Activated T-cell treated with anti-CD3 and anti-CD28 coated beads, Interleukin-2, amount 50 U/mL, for 4 hours (primary cell): ENCODE results near the gene CLDN2. TPM values are rescaled to one million over a fixed set of nuclear protein-coding genes. Genes with fewer than 3 reads are reported as not detected.
"Not testable (repeated sequence)": the region's sequence is repeated elsewhere in the genome, so short reads cannot be mapped to it uniquely, and the experiment has no call there.

Experiments used
- ATAC-seq, 2 donors: fragments of 200-7000 bp; cut with Tn5 transposase; one replicate each; pipeline ENCODE4 v1.10.0; 2021
- DNase-seq: peaks from one replicate; pipeline ENCODE4 v3.0.0-alpha.2; 2020
- H3K27me3 Mint-ChIP-seq: one replicate; pipeline ENCODE4 v1.8.0; 2021; ENCODE audit warnings: low read depth, mixed read lengths
- H3K36me3 Mint-ChIP-seq: one replicate; pipeline ENCODE4 v1.8.0; 2022; ENCODE audit warnings: mixed read lengths; ENCODE audit not compliant: insufficient read depth
- H3K4me1 Mint-ChIP-seq: one replicate; pipeline ENCODE4 v1.8.0; 2021; ENCODE audit warnings: low read depth, mixed read lengths
- H3K4me3 Mint-ChIP-seq: one replicate; pipeline ENCODE4 v1.8.0; 2021; ENCODE audit warnings: mild to moderate bottlenecking, moderate library complexity, mixed read lengths
- H3K9me3 Mint-ChIP-seq: one replicate; pipeline ENCODE4 v1.8.0; 2021; ENCODE audit warnings: mixed read lengths
- total RNA-seq, 3 donors: library from RNA; stranded (reverse); gene quantifications; one replicate each; pipeline ENCODE4 v1.2.1, GENCODE V29; 2021

Gene CLDN2, protein sequence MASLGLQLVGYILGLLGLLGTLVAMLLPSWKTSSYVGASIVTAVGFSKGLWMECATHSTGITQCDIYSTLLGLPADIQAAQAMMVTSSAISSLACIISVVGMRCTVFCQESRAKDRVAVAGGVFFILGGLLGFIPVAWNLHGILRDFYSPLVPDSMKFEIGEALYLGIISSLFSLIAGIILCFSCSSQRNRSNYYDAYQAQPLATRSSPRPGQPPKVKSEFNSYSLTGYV
- total RNA-seq: not detected

DNA sequence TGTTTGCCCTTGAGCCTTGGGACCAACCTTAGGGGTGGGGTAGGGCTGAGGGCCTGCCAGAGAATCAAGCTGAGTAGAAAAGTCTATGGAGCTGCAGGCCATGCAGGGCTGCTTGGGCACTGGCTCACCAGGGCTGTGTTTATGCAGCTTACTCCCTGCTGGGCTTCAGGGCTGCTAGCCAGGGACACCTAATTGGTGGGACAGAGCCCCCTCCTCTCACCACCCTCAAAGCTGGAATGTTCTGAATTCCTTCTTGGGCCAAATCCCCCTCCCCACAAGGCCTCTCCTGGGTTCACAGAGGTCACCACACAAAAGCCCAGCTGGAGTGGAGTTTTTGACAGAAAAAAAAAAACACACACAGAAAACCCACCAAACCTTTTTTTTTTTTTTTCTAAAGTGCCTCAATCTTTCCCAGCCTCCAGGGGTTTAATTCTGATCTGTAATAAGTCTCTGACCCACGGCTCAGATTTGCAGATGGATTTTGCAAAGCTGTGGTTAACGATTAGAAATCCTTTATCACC lies at the start of gene CLDN2:
Gene CLDN2, plus strand, starts transcription at position 471 of the 521 bp plus-strand sequence. CDS start 7,827 bp downstream, outside the sequence.
- no peaks in the 10 kb centered on the region for H3K36me3 Mint-ChIP-seq
- no peaks in the 10 kb centered on the region for H3K9me3 Mint-ChIP-seq
- peaks cover 2% of the 10 kb centered on the region for H3K27me3 Mint-ChIP-seq
- H3K4me3 Mint-ChIP-seq: no peak within 1 kb of the TSS
- H3K4me1 Mint-ChIP-seq: peaks cover 18% of the 10 kb centered on the region
- ATAC-seq (no peak), DNase-seq (no peak)

DNA sequence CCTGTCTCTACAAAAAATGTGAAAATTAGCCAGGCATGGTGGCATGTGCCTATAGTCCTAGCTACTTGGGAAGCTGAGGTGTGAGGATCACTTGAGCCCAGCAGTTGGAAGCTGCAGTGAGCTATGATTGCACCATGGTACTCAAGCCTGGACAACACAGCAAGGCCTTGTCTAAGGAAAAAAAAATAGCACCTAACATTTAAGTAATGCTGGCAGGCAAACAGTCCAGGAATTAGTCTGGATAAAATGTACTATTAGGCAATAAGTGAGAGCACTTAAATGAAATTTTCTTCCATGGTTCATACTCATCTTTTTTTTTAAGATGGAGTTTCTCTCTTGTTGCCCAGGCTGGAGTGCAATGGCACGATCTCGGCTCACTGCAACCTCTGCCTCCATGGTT lies 47.4 kb upstream of the CLDN2 start:
- ATAC-seq, H3K9me3 Mint-ChIP-seq, H3K4me3 Mint-ChIP-seq, DNase-seq, H3K4me1 Mint-ChIP-seq, H3K27me3 Mint-ChIP-seq, H3K36me3 Mint-ChIP-seq: not testable (repeated sequence)

GRCh38 chrX:106874075-106874474 lies 46.1 kb upstream of the CLDN2 start:
- no peak for ATAC-seq
- Mint-ChIP-seq H3K4me3 (no peak overlapping the region), H3K36me3 (no peaks in the 10 kb centered on the region), H3K4me1 (no peaks in the 10 kb centered on the region), H3K27me3 (peaks cover 2% of the 10 kb centered on the region), H3K9me3 (no peaks in the 10 kb centered on the region)
- no peak for DNase-seq

DNA sequence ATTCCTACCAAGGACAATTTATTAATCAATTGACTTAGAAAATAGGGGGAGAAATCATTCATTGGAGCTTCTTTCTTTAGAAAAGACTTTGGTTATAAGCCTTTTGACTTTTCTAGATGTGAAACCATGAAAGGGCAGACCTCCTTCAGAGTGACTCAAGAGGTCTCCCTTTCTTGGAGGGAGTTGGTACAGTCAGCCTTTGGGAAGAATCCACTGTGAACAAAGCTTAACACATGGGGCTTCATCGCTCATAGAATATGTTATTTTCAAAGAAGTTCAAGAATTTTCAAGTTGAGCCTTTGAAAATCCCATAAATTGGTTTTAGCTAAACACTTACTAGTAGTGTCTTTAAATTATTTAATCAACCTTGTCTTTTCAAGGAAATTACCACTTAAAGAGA lies 45.1 kb upstream of the CLDN2 start:
- Mint-ChIP-seq H3K4me3 (no peak overlapping the region), H3K27me3 (peaks cover 3% of the 10 kb centered on the region), H3K36me3 (no peaks in the 10 kb centered on the region), H3K4me1 (no peaks in the 10 kb centered on the region), H3K9me3 (no peaks in the 10 kb centered on the region)
- ATAC-seq (no peak), DNase-seq (no peak)

DNA sequence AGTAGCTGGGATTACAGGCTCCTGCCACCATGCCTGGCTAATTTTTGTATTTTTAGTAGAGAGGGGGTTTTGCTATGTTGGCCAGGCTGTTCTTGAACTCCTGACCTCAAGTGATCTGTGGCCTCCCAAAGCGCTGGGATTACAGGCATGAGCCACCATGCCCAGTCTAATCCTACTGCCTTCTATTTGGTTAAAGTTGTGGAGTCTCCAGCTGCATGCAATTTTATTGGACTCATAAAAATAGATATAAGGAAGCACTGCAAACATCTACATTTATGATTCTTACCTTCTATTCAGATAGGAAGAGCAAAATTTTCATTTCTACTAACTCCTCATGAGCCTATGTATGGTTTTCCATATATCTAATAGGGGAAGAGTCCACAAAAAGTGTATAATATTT lies 30.7 kb upstream of the CLDN2 start:
- DNase-seq (no peak), ATAC-seq (no peak)
- Mint-ChIP-seq H3K4me3 (no peak overlapping the region), H3K27me3 (no peaks in the 10 kb centered on the region), H3K9me3 (no peaks in the 10 kb centered on the region), H3K36me3 (no peaks in the 10 kb centered on the region), H3K4me1 (no peaks in the 10 kb centered on the region)

DNA sequence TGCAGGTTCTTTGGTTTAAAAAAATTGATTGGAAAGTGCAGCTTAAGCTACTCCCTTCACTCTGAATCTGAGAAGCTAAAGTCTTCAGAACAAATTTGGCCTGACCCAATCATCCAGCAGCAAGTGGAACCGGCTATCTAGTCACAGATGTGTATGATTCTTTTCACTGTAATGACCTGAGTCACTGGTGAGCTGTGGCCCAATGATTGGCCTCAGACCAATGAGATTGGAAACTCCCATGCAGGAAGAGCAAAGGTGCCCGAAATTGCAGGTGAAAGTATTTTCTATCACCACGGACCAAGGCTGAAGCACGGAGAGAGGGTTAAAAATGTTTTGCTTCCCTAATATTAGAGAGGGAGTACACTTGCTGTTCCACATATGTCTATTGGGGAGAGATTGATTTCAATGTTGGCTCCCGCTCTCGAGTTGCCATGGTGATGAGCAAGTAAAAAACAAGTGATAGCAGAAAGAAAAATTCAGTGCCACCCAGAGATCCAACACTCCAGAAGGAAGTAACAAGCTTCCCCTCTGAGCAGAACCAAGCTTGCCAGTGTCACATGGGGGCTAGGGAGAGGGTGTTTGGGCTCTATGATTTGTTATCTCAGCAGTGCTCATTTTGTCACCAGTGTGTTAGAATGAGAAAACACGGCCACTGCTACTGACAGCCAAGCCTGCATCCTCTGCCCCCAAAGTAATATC lies 28.3 kb upstream of the CLDN2 start:
- Mint-ChIP-seq H3K4me3 (no peak overlapping the region), H3K4me1 (no peaks in the 10 kb centered on the region)

DNA sequence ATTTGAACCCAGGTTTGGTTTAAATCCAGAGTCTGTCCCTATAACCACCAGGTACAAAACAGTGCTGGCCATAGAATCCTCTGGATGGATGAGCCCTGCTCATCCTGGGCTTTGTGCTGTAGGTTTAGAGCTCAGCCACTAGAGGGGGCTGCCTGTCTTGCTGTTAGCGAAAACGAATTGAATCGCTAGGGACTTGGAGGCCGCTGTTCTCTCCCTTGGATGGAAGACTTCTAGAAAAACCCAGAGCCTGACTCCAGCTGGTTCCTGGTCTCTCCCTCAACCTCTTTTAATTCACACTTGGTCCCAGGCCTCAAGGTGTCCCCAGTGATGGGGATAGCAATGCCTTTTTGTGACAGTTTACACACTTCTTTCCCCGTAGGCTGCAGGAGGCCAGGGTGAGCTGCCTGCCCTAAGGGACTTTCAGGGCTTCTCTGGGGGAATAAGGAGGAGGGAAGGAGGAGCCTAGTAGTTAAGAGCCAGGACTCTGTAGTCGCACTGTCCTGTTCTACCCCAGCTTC lies 25.8 kb upstream of the CLDN2 start:
- H3K4me3 Mint-ChIP-seq: no peak overlapping the region
- DNase-seq (peak; percentile 32), ATAC-seq (peak; percentile 63 to 67)
- H3K27me3 Mint-ChIP-seq: no peaks in the 10 kb centered on the region
- H3K9me3 Mint-ChIP-seq: no peaks in the 10 kb centered on the region
- no peaks in the 10 kb centered on the region for H3K4me1 Mint-ChIP-seq
- no peaks in the 10 kb centered on the region for H3K36me3 Mint-ChIP-seq

More for the DNA sequence above, 28.3 kb upstream of the CLDN2 start:
- Mint-ChIP-seq H3K27me3 (no peaks in the 10 kb centered on the region), H3K36me3 (no peaks in the 10 kb centered on the region), H3K9me3 (no peaks in the 10 kb centered on the region)
- no peak for ATAC-seq
- DNase-seq: no peak

GRCh38 chrX:106894978-106895452 lies 25.2 kb upstream of the CLDN2 start:
- peak in 1 of 2 donors; percentile 18 for ATAC-seq
- DNase-seq: no peak
- Mint-ChIP-seq H3K9me3 (no peaks in the 10 kb centered on the region), H3K36me3 (no peaks in the 10 kb centered on the region), H3K4me3 (no peak overlapping the region), H3K27me3 (no peaks in the 10 kb centered on the region), H3K4me1 (no peaks in the 10 kb centered on the region)

DNA sequence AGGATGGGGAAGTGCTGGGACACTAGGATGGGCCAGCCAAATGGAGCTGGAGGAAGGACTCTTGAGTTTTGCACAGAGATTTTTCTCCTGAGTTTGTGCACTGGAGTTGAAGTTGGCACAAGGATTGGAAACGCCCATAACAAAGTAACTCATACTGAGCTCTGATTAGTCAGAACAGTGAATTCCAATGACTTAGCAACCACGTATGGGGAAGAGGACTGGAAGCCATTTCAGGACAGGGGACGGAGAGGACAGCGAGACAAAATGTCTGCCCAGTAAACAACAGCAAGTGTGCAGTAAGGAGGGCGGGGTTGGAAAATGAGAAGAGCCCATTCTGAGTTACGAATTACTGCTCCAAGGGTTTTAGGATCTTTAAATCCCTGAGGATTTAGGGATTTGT lies 22.9 kb upstream of the CLDN2 start:
- no peak overlapping the region for H3K4me3 Mint-ChIP-seq
- H3K4me1 Mint-ChIP-seq: no peaks in the 10 kb centered on the region
- H3K9me3 Mint-ChIP-seq: no peaks in the 10 kb centered on the region
- no peaks in the 10 kb centered on the region for H3K36me3 Mint-ChIP-seq
- H3K27me3 Mint-ChIP-seq: no peaks in the 10 kb centered on the region
- no peak for ATAC-seq
- DNase-seq: no peak

- no peak for DNase-seq
- no peaks in the 10 kb centered on the region for H3K27me3 Mint-ChIP-seq
- H3K36me3 Mint-ChIP-seq: no peaks in the 10 kb centered on the region
- H3K4me1 Mint-ChIP-seq: no peaks in the 10 kb centered on the region
- no peak overlapping the region for H3K4me3 Mint-ChIP-seq
- H3K9me3 Mint-ChIP-seq: no peaks in the 10 kb centered on the region
- peak; percentile 49 to 55 for ATAC-seq
Measured at GRCh38 chrX:106898462-106898861, 21.7 kb upstream of the CLDN2 start.

DNA sequence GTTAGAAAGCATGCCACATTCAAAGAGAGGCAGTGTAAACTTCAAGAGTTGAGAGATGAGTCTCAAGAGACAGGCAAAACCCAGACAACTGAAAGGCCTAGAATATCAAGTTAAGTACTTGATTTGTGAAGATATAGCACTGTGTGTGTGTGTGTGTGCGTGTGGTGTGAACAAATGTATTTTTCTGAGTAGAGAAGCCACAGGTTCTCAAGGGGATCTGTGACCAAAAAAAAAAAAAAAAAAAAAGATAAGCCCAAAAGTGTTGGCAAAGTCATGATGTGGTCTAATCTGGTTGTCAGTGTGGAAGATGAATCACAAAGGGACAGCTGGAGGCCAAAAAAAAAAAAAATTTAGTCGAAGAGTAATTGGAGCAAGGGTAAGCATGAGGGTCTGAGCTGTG lies 20.9 kb upstream of the CLDN2 start:
- Mint-ChIP-seq H3K27me3 (no peaks in the 10 kb centered on the region), H3K36me3 (no peaks in the 10 kb centered on the region), H3K4me1 (no peaks in the 10 kb centered on the region), H3K4me3 (no peak overlapping the region), H3K9me3 (no peaks in the 10 kb centered on the region)
- DNase-seq: no peak
- no peak for ATAC-seq

GRCh38 chrX:106899841-106900240 lies 20.4 kb upstream of the CLDN2 start:
- no peaks in the 10 kb centered on the region for H3K27me3 Mint-ChIP-seq
- no peak overlapping the region for H3K4me3 Mint-ChIP-seq
- H3K9me3 Mint-ChIP-seq: no peaks in the 10 kb centered on the region
- no peaks in the 10 kb centered on the region for H3K36me3 Mint-ChIP-seq
- no peaks in the 10 kb centered on the region for H3K4me1 Mint-ChIP-seq
- no peak for ATAC-seq
- DNase-seq: no peak

DNA sequence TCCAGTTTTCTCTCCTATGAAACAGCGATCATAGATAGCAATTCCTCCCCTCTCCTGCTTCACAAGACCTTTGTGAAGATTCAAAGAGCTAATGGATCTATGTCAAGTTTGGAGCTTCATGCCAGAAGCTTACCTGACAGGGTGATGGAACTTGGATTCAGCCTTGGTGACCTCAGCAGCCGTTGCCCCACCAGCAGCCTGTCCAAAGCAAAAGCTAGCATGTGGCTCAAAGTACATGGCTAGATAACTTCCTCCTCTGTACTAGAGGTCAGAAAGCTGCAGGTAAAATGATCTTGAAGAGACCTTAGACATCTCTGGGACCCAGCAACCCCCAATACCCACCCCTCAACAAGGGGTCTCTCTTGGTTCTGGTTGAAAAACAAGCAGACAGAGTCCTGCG lies 18.9 kb upstream of the CLDN2 start:
- Mint-ChIP-seq H3K9me3 (no peaks in the 10 kb centered on the region), H3K4me1 (no peaks in the 10 kb centered on the region), H3K36me3 (no peaks in the 10 kb centered on the region), H3K4me3 (no peak overlapping the region), H3K27me3 (no peaks in the 10 kb centered on the region)
- no peak for ATAC-seq
- DNase-seq: no peak

DNA sequence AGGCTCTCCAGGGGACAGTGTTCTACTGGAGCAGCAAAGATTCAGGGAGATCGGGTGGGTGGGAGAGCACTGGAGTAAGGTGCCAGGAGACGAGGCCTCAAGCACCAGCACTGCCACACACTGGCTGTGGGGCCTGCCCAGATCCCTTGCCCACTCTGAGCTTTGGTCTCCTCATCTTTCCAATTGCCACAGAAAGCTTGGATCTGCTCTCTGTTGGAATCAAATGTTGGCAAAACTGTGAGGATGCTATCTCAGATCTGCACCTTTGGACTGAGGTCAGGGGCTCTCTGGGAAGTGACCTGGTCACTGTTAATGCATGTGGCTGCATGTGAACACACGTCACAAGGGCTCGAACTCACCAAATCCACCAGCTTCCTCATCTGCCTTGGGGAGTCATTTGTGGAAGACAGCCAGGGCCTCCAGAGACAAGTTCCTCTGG lies 18.4 kb upstream of the CLDN2 start:
- H3K4me1 Mint-ChIP-seq: no peaks in the 10 kb centered on the region
- H3K9me3 Mint-ChIP-seq: no peaks in the 10 kb centered on the region
- ATAC-seq (no peak), DNase-seq (no peak)
- no peak overlapping the region for H3K4me3 Mint-ChIP-seq
- H3K27me3 Mint-ChIP-seq: no peaks in the 10 kb centered on the region
- H3K36me3 Mint-ChIP-seq: no peaks in the 10 kb centered on the region

- H3K36me3 Mint-ChIP-seq: no peaks in the 10 kb centered on the region
- no peaks in the 10 kb centered on the region for H3K4me1 Mint-ChIP-seq
- DNase-seq: no peak
- no peaks in the 10 kb centered on the region for H3K27me3 Mint-ChIP-seq
- no peak overlapping the region for H3K4me3 Mint-ChIP-seq
- no peaks in the 10 kb centered on the region for H3K9me3 Mint-ChIP-seq
- ATAC-seq: no peak
Measured at GRCh38 chrX:106902684-106903083, 17.5 kb upstream of the CLDN2 start.
